ENCODE results near the gene MCM7. TPM values are rescaled to one million over a fixed set of nuclear protein-coding genes. Genes with fewer than 3 reads are reported as not detected.

MCM7 gene
- total and polyA plus RNA-seq, 2 of the 13 experiments (the other 11 are each of a cell fraction or from before 2014, with no cell fraction given) = 84.5 to 214 TPM

DNA sequence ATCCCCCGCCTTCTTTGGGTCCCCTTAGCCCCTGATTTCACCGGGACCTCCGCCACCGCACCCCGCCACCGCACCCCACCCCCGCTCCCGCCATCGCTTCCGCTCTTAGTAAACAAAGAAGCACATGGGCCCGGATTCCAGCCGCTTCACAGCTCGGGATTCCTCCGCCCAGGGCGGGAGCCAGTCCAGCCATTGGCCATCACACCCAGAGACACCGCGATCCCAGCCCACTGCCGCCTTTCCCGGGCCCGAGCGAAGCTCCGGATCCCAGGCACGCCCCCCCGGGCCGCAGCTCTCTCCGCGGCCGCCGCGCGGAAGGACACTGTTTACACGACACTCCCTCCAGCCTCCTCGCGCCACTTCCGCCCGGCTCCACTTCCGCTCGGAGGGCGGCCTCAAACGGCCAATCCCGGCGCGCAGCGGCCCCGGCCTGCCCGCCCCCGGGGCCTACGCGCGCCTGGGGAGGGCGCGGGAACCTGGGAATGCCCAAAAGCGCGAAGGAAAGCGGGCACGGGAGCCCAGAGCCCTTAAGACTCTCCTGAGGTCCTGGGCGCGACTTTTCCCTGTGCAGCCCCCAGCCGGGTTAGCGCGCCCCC is 679 bp downstream of the MCM7 start (continued):
- TF ChIP-seq, protein P1, sequence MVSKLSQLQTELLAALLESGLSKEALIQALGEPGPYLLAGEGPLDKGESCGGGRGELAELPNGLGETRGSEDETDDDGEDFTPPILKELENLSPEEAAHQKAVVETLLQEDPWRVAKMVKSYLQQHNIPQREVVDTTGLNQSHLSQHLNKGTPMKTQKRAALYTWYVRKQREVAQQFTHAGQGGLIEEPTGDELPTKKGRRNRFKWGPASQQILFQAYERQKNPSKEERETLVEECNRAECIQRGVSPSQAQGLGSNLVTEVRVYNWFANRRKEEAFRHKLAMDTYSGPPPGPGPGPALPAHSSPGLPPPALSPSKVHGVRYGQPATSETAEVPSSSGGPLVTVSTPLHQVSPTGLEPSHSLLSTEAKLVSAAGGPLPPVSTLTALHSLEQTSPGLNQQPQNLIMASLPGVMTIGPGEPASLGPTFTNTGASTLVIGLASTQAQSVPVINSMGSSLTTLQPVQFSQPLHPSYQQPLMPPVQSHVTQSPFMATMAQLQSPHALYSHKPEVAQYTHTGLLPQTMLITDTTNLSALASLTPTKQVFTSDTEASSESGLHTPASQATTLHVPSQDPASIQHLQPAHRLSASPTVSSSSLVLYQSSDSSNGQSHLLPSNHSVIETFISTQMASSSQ (IDR thresholded peaks at IDR 0.05; ENCODE audit: low read depth) = no peak
- TF ChIP-seq, protein P1 (CRISPR knock-in tag; IDR thresholded peaks at IDR 0.05; ENCODE audit: borderline replicate concordance) = peak; percentile 65; the same call in 1 of the 2 replicates
- TF ChIP-seq, protein P2, sequence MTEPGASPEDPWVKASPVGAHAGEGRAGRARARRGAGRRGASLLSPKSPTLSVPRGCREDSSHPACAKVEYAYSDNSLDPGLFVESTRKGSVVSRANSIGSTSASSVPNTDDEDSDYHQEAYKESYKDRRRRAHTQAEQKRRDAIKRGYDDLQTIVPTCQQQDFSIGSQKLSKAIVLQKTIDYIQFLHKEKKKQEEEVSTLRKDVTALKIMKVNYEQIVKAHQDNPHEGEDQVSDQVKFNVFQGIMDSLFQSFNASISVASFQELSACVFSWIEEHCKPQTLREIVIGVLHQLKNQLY (CRISPR knock-in tag; IDR thresholded peaks at IDR 0.05) = no peak
- TF ChIP-seq HHEX (CRISPR knock-in tag; IDR thresholded peaks at IDR 0.05) (no peak), ZNF12 (CRISPR knock-in tag; IDR thresholded peaks at IDR 0.05) (no peak), IRX3 (CRISPR knock-in tag; IDR thresholded peaks at IDR 0.05; ENCODE audit: borderline replicate concordance, low read depth) (no peak), NR2F6 (IDR thresholded peaks at IDR 0.05) (no peak), NR2F6 (CRISPR knock-in tag; IDR thresholded peaks at IDR 0.05) (0 out of 2 replicates have a peak, but pooled peaks have one; percentile 20), ATRX (CRISPR knock-in tag; IDR thresholded peaks at IDR 0.05; ENCODE audit: borderline replicate concordance) (no peak), DNMT1 (CRISPR knock-in tag; IDR thresholded peaks at IDR 0.05) (no peak)
- TF ChIP-seq, protein P3, sequence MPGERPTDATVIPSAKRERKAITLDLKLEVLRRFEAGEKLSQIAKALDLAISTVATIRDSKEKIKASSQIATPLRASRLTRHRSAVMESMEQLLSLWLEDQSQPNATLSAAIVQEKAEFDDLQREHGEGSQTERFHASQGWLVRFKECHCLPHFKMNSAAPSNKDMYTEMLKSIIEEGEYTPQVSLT (CRISPR knock-in tag; IDR thresholded peaks at IDR 0.05; ENCODE audit: borderline replicate concordance, low read depth) = no peak
- TF ChIP-seq, protein P4, sequence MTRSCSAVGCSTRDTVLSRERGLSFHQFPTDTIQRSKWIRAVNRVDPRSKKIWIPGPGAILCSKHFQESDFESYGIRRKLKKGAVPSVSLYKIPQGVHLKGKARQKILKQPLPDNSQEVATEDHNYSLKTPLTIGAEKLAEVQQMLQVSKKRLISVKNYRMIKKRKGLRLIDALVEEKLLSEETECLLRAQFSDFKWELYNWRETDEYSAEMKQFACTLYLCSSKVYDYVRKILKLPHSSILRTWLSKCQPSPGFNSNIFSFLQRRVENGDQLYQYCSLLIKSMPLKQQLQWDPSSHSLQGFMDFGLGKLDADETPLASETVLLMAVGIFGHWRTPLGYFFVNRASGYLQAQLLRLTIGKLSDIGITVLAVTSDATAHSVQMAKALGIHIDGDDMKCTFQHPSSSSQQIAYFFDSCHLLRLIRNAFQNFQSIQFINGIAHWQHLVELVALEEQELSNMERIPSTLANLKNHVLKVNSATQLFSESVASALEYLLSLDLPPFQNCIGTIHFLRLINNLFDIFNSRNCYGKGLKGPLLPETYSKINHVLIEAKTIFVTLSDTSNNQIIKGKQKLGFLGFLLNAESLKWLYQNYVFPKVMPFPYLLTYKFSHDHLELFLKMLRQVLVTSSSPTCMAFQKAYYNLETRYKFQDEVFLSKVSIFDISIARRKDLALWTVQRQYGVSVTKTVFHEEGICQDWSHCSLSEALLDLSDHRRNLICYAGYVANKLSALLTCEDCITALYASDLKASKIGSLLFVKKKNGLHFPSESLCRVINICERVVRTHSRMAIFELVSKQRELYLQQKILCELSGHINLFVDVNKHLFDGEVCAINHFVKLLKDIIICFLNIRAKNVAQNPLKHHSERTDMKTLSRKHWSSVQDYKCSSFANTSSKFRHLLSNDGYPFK (CRISPR knock-in tag; IDR thresholded peaks at IDR 0.05; ENCODE audit: borderline replicate concordance) = peak; percentile 27; the same call in 1 of the 2 replicates
- TF ChIP-seq, protein P5, sequence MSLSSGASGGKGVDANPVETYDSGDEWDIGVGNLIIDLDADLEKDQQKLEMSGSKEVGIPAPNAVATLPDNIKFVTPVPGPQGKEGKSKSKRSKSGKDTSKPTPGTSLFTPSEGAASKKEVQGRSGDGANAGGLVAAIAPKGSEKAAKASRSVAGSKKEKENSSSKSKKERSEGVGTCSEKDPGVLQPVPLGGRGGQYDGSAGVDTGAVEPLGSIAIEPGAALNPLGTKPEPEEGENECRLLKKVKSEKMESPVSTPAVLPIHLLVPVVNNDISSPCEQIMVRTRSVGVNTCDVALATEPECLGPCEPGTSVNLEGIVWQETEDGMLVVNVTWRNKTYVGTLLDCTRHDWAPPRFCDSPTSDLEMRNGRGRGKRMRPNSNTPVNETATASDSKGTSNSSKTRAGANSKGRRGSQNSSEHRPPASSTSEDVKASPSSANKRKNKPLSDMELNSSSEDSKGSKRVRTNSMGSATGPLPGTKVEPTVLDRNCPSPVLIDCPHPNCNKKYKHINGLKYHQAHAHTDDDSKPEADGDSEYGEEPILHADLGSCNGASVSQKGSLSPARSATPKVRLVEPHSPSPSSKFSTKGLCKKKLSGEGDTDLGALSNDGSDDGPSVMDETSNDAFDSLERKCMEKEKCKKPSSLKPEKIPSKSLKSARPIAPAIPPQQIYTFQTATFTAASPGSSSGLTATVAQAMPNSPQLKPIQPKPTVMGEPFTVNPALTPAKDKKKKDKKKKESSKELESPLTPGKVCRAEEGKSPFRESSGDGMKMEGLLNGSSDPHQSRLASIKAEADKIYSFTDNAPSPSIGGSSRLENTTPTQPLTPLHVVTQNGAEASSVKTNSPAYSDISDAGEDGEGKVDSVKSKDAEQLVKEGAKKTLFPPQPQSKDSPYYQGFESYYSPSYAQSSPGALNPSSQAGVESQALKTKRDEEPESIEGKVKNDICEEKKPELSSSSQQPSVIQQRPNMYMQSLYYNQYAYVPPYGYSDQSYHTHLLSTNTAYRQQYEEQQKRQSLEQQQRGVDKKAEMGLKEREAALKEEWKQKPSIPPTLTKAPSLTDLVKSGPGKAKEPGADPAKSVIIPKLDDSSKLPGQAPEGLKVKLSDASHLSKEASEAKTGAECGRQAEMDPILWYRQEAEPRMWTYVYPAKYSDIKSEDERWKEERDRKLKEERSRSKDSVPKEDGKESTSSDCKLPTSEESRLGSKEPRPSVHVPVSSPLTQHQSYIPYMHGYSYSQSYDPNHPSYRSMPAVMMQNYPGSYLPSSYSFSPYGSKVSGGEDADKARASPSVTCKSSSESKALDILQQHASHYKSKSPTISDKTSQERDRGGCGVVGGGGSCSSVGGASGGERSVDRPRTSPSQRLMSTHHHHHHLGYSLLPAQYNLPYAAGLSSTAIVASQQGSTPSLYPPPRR (CRISPR knock-in tag; IDR thresholded peaks at IDR 0.05; ENCODE audit: borderline replicate concordance) = peak; percentile 26
- TF ChIP-seq, protein P6, sequence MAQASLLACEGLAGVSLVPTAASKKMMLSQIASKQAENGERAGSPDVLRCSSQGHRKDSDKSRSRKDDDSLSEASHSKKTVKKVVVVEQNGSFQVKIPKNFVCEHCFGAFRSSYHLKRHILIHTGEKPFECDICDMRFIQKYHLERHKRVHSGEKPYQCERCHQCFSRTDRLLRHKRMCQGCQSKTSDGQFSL (CRISPR knock-in tag; IDR thresholded peaks at IDR 0.05) = 0 out of 2 replicates have a peak, but pooled peaks have one; percentile 21
- TF ChIP-seq, protein P7, sequence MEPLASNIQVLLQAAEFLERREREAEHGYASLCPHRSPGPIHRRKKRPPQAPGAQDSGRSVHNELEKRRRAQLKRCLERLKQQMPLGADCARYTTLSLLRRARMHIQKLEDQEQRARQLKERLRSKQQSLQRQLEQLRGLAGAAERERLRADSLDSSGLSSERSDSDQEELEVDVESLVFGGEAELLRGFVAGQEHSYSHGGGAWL (CRISPR knock-in tag; IDR thresholded peaks at IDR 0.05) = peak; percentile 91

All from HepG2 (cell line).